A549 (cell line): Measurements from ENCODE around the gene GRIN2B. TPM values are rescaled to one million over a fixed set of nuclear protein-coding genes. Genes with fewer than 3 reads are reported as not detected.

Experiments
- ATAC-seq, 2 experiments: fragments of 200-7000 bp in 1 of 2; fragments of >200 bp in 1 of 2; cut with Nextera tagmentation in 1 of 2; cut with Tn5 transposase in 1 of 2; 3 replicates each; pipeline versions ENCODE4 v1.8.0 to v1.9.1; 2018 to 2020; ENCODE audit warnings: mild to moderate bottlenecking in 1 of 2, moderate library complexity in 1 of 2
- CTCF ChIA-PET: fragments of 300-600 bp; sonication (Branson Sonifier 250); formaldehyde crosslinking; extraction: SDS; loops from one replicate; lab custom pipeline; 2021; ENCODE audit warnings: antibody characterized with exemption, inconsistent platforms; lab: Yijun Ruan, JAX
- POLR2A ChIA-PET: fragments of 350-600 bp; formaldehyde crosslinking; extraction: SDS; loops from one replicate; lab custom pipeline; 2021; ENCODE audit warnings: antibody characterized with exemption, inconsistent platforms; lab: Yijun Ruan, JAX
- DNase-seq, 2 experiments: peaks; one replicate each; pipeline versions ENCODE4 v3.0.0 to v3.0.0-alpha.2; 2011 to 2016; ENCODE audit warnings: low read depth in 1 of 2, low spot score in 1 of 2
- FAIRE-seq: peaks from 2 replicates; lab custom pipeline; 2011; peaks lifted over from hg19 to GRCh38; lab: Jason Lieb, UNC
- H3K27ac ChIP-seq, 2 experiments: fragments of >200 bp; sonication (Bioruptor Twin); formaldehyde crosslinking; 3 replicates each; pipeline ENCODE4 v1.5.1; 2016 to 2017
- H3K4me1 ChIP-seq: fragments of >200 bp; sonication (Bioruptor Twin); formaldehyde crosslinking; 3 replicates; pipeline ENCODE4 v1.6.1; 2016
- H3K4me2 ChIP-seq: fragments of >200 bp; sonication (Bioruptor Twin); formaldehyde crosslinking; 3 replicates; pipeline ENCODE4 v1.6.1; 2016
- H3K4me3 ChIP-seq: fragments of >200 bp; sonication (Bioruptor Twin); formaldehyde crosslinking; 3 replicates; pipeline ENCODE4 v1.5.1; 2016
- H3K9me3 ChIP-seq: fragments of >200 bp; sonication (Bioruptor Twin); formaldehyde crosslinking; 3 replicates; pipeline ENCODE4 v1.6.1; 2016
- BCL3 ChIP-seq: fragments of >200 bp; sonication (Bioruptor Twin); formaldehyde crosslinking; IDR thresholded peaks from 3 replicates; pipeline ENCODE4 v1.6.1; 2016
- CBX8 ChIP-seq: fragments of 200-600 bp; sonication (generic); IDR thresholded peaks from 2 replicates; pipeline ENCODE4 v1.6.1; 2016
- CEBPB ChIP-seq, 2 experiments: fragments of >200 bp in 1 of 2; sonication (Bioruptor Twin) in 1 of 2; formaldehyde crosslinking in 1 of 2; IDR thresholded peaks; 2 replicates each; pipeline ENCODE4 v1.6.1; 2012 to 2016
- ELK1 ChIP-seq: fragments of 150-350 bp; IDR thresholded peaks from 2 replicates; pipeline ENCODE4 v1.6.1; 2014; ENCODE audit warnings: low read depth, mild to moderate bottlenecking, low read length
- FOSB ChIP-seq: fragments of 250-450 bp; sonication (Bioruptor Pico); IDR thresholded peaks from 2 replicates; pipeline ENCODE4 v1.5.0; 2020; ENCODE audit warnings: mild to moderate bottlenecking, moderate library complexity
- FOXS1 ChIP-seq: fragments of 250-450 bp; sonication (Bioruptor Pico); IDR thresholded peaks from 2 replicates; pipeline ENCODE4 v1.5.0; 2020; ENCODE audit warnings: mild to moderate bottlenecking, moderate library complexity
- HEYL ChIP-seq: fragments of 250-450 bp; sonication (Bioruptor Pico); IDR thresholded peaks from 2 replicates; pipeline ENCODE4 v1.8.0; 2021; ENCODE audit warnings: mild to moderate bottlenecking, moderate library complexity
- HOXB13 ChIP-seq: fragments of 250-450 bp; sonication (Bioruptor Pico); IDR thresholded peaks from 2 replicates; pipeline ENCODE4 v1.5.0; 2020; ENCODE audit warnings: low read depth, mild to moderate bottlenecking, moderate library complexity
- MAX ChIP-seq: IDR thresholded peaks from 2 replicates; pipeline ENCODE4 v1.6.1; 2012
- NFE2L2 ChIP-seq: fragments of 150-350 bp; conservative IDR thresholded peaks from 2 replicates; pipeline ENCODE4 v1.6.1; 2014; ENCODE audit warnings: low read length
- PHF8 ChIP-seq: fragments of 200-600 bp; sonication (generic); IDR thresholded peaks from 2 replicates; pipeline ENCODE4 v1.6.1; 2016; ENCODE audit warnings: low read depth, mild to moderate bottlenecking, antibody characterized with exemption, moderate library complexity, borderline replicate concordance
- POLR2A ChIP-seq: IDR thresholded peaks from 2 replicates; pipeline ENCODE4 v1.6.1; 2012; ENCODE audit warnings: mild to moderate bottlenecking, low read length
- RAD21 ChIP-seq, 2 experiments: fragments of >200 bp in 1 of 2; sonication (Bioruptor Twin) in 1 of 2; formaldehyde crosslinking in 1 of 2; IDR thresholded peaks in 1 of 2; conservative IDR thresholded peaks in 1 of 2; 2 replicates in 1 of 2; 3 replicates in 1 of 2; pipeline ENCODE4 v1.6.1; 2012 to 2018; ENCODE audit warnings: inconsistent platforms in 1 of 2
- WGBS: methylation state at CpG from one replicate; pipeline ENCODE4 v1.1.6; 2017; ENCODE audit errors: missing lambda C conversion rate; 5-methylcytosine and 5-hydroxymethylcytosine counted together
- polyA plus RNA-seq, 4 experiments: library from polyadenylated mRNA; depleted of rRNA in 3 of 4; stranded (reverse); fragments of >200 nt; fragmentation: RNase III in 1 of 4; extraction: RNeasy Plus Mini Kit Qiagen cat#74134 plus additional on column Dnase treatment in 1 of 4; gene quantifications; 2 replicates in 3 of 4; 3 replicates in 1 of 4; pipeline ENCODE4 v1.2.3, GENCODE V29; 2011 to 2017
- TF ChIP-seq, protein P1 (sequence below): fragments of 450-650 bp; IDR thresholded peaks from 2 replicates; pipeline ENCODE4 v1.6.1; 2014; ENCODE audit warnings: antibody characterized with exemption
- TF ChIP-seq, protein P2 (sequence below): fragments of 200-600 bp; sonication (generic); IDR thresholded peaks from 2 replicates; pipeline ENCODE4 v1.6.1; 2016; ENCODE audit warnings: antibody characterized with exemption, mild to moderate bottlenecking, moderate library complexity
- TF ChIP-seq, protein P3 (sequence below): IDR thresholded peaks from 2 replicates; pipeline ENCODE4 v1.6.1; 2012; ENCODE audit warnings: low read depth, borderline replicate concordance

Gene GRIN2B
- polyA plus RNA-seq, 2 of the 4 experiments (the other 2 are of a cell fraction), result 2.4 to 3.2 TPM

DNA sequence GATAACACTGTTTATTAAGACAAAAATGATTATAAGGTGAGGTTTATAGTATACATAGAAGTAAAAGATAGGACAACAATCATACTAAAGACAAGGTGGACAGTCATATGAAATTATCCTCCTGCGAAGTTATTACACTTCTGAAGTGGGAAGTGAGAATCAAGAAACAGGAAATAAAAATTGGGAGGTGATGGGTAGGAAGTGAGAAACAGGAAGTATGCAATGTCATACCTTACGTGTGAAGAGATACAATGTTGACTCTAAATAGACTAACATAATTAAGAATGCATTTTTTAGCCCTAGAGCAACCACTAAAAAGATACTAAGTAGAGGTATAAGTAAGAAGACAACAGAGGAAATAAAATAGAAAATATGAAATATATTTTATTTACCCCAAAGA lies 43.7 kb downstream of the GRIN2B start:
- WGBS, result 68% methylated on average over 2 of the region's 2 CpGs
- Histone ChIP-seq H3K9me3 (peaks cover 24% of the 10 kb centered on the region), H3K27ac (no peak overlapping the region), H3K4me1 (peaks cover 30% of the 10 kb centered on the region), H3K4me3 (no peak overlapping the region), H3K4me2 (no peak overlapping the region)
- no peak for FAIRE-seq
- DNase-seq, result no peak
- ChIA-PET POLR2A (no interaction called here), CTCF (interaction anchor here (0.8 kb wide), 1 partner anchor 682 kb away, joined by 4 read pairs; no protein-coding TSS in a partner anchor)
- ATAC-seq, result no peak
- TF ChIP-seq, protein P1, sequence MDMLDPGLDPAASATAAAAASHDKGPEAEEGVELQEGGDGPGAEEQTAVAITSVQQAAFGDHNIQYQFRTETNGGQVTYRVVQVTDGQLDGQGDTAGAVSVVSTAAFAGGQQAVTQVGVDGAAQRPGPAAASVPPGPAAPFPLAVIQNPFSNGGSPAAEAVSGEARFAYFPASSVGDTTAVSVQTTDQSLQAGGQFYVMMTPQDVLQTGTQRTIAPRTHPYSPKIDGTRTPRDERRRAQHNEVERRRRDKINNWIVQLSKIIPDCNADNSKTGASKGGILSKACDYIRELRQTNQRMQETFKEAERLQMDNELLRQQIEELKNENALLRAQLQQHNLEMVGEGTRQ, result no peak
- TF ChIP-seq HOXB13 (no peak), FOSB (CRISPR knock-in tag) (no peak), RAD21 (conservative IDR thresholded peaks at IDR 0.05 in 1 of 2, IDR thresholded peaks at IDR 0.05 in 1 of 2) (no peak), ELK1 (no peak), CEBPB (IDR thresholded peaks at IDR 0.05) (no peak), HEYL (no peak), BCL3 (no peak), NFE2L2 (no peak), FOXS1 (CRISPR knock-in tag) (no peak)

GRCh38 chr12:13935169-13935568 lies 46.2 kb downstream of the GRIN2B start:
- CTCF ChIA-PET, result interaction anchor here (1.7 kb wide), 1 partner anchor 8 kb away, joined by 4 read pairs; no protein-coding TSS in a partner anchor
- DNase-seq (no peak), FAIRE-seq (no peak)
- POLR2A ChIA-PET, result no interaction called here
- H3K4me3 ChIP-seq, result no peak overlapping the region
- no peak for TF ChIP-seq PHF8
- no peak for TF ChIP-seq CBX8
- TF ChIP-seq HEYL, result no peak
- TF ChIP-seq, protein P2, sequence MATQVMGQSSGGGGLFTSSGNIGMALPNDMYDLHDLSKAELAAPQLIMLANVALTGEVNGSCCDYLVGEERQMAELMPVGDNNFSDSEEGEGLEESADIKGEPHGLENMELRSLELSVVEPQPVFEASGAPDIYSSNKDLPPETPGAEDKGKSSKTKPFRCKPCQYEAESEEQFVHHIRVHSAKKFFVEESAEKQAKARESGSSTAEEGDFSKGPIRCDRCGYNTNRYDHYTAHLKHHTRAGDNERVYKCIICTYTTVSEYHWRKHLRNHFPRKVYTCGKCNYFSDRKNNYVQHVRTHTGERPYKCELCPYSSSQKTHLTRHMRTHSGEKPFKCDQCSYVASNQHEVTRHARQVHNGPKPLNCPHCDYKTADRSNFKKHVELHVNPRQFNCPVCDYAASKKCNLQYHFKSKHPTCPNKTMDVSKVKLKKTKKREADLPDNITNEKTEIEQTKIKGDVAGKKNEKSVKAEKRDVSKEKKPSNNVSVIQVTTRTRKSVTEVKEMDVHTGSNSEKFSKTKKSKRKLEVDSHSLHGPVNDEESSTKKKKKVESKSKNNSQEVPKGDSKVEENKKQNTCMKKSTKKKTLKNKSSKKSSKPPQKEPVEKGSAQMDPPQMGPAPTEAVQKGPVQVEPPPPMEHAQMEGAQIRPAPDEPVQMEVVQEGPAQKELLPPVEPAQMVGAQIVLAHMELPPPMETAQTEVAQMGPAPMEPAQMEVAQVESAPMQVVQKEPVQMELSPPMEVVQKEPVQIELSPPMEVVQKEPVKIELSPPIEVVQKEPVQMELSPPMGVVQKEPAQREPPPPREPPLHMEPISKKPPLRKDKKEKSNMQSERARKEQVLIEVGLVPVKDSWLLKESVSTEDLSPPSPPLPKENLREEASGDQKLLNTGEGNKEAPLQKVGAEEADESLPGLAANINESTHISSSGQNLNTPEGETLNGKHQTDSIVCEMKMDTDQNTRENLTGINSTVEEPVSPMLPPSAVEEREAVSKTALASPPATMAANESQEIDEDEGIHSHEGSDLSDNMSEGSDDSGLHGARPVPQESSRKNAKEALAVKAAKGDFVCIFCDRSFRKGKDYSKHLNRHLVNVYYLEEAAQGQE, result no peak
- no peak for TF ChIP-seq MAX
- TF ChIP-seq NFE2L2, result no peak
- TF ChIP-seq, protein P3, sequence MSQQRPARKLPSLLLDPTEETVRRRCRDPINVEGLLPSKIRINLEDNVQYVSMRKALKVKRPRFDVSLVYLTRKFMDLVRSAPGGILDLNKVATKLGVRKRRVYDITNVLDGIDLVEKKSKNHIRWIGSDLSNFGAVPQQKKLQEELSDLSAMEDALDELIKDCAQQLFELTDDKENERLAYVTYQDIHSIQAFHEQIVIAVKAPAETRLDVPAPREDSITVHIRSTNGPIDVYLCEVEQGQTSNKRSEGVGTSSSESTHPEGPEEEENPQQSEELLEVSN, result no peak
- no peak for TF ChIP-seq HOXB13
- TF ChIP-seq POLR2A, result no peak
- TF ChIP-seq, all 56 proteins: peak for 0
- Histone ChIP-seq H3K4me1 (peaks cover 6% of the 10 kb centered on the region), H3K4me2 (no peak overlapping the region), H3K9me3 (peaks cover 24% of the 10 kb centered on the region), H3K27ac (no peak overlapping the region)
- WGBS, result 31% methylated on average over 2 of the region's 2 CpGs
- no peak for ATAC-seq
